Measurements from ENCODE around the gene MYMK. TPM values are rescaled to one million over a fixed set of nuclear protein-coding genes. Genes with fewer than 3 reads are reported as not detected.

The MYMK gene
- total RNA-seq, 1 experiment from 2014 or later = not detected

DNA sequence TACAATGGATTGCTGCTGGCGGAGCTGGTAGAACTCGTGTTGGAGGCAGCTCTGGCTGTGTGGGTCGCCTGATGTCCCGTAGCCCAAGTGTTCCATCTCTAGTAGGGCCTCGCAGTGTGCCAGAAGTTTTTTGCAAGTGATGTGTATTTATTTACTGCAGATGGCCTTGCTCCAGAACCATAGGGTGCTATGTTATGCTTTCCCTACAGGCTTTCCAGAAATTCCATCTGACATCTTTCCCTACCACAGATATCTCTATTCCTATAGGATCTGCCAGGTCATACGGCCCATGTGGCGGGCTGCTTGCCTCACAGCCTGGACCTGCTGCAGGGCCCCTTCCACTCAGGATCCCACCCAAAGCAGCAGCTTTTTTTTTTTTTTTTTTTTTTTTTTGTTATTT lies 26.7 kb upstream of the MYMK start:
- CTCF ChIA-PET = no interaction called here
- Histone ChIP-seq H3K4me3 (ENCODE audit: low read depth, low read length) (no peak overlapping the region), H3K4me1 (peaks cover 7% of the 10 kb centered on the region; the same call in 1 of the 2 replicates), H3K36me3 (ENCODE audit: control insufficient read depth, insufficient read depth, low read length) (no peaks in the 10 kb centered on the region), H3K9me3 (no peaks in the 10 kb centered on the region), H3K27me3 (replicated peaks; ENCODE audit: control insufficient read depth, insufficient read depth, low read length) (no peaks in the 10 kb centered on the region)
- Mint-ChIP-seq H3K4me1 (ENCODE audit: low read depth, unreplicated experiment) (peaks cover 7% of the 10 kb centered on the region), H3K27me3 (ENCODE audit: insufficient read depth, unreplicated experiment) (peaks cover 3% of the 10 kb centered on the region), H3K9me3 (ENCODE audit: unreplicated experiment) (no peaks in the 10 kb centered on the region), H3K36me3 (ENCODE audit: insufficient read depth, unreplicated experiment) (no peaks in the 10 kb centered on the region), H3K4me3 (ENCODE audit: unreplicated experiment) (no peak overlapping the region), H3K27ac (ENCODE audit: unreplicated experiment) (no peak overlapping the region)
- BruUV-seq (replicated peaks) = no TSS peak
- intact Hi-C loops (cut with micrococcal nuclease; ENCODE audit: unreplicated experiment) = no loop called here
- DNase-seq = no peak
- TF ChIP-seq, protein P1, sequence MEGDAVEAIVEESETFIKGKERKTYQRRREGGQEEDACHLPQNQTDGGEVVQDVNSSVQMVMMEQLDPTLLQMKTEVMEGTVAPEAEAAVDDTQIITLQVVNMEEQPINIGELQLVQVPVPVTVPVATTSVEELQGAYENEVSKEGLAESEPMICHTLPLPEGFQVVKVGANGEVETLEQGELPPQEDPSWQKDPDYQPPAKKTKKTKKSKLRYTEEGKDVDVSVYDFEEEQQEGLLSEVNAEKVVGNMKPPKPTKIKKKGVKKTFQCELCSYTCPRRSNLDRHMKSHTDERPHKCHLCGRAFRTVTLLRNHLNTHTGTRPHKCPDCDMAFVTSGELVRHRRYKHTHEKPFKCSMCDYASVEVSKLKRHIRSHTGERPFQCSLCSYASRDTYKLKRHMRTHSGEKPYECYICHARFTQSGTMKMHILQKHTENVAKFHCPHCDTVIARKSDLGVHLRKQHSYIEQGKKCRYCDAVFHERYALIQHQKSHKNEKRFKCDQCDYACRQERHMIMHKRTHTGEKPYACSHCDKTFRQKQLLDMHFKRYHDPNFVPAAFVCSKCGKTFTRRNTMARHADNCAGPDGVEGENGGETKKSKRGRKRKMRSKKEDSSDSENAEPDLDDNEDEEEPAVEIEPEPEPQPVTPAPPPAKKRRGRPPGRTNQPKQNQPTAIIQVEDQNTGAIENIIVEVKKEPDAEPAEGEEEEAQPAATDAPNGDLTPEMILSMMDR (IDR thresholded peaks at IDR 0.05; ENCODE audit: insufficient read depth in 1 of 2, low read depth in 1 of 2, low read length in 1 of 2, severe bottlenecking in 1 of 2, unreplicated experiment in 1 of 2) = no peak
- POLR2A ChIA-PET = no interaction called here

DNA sequence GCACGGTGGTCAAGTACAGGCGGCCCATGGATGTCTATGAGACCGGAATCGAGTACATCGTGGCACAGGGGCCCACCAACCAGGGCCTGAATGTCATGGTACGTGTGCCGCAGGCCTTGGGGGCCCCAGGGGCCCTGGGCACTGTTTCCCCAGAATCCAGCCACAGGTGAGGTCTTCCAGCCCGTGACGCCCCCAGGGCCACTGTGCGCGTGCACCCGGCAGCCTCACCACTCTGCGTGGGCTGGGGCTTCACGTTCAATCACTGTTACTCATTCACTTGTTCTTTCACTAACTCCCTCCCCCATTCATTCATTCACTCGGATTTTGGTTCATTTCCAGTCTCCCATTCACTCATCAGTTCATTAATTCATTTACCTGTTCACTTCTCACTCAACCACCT lies 22.4 kb upstream of the MYMK start:
- POLR2A ChIA-PET = no interaction called here
- Histone ChIP-seq H3K4me3 (ENCODE audit: low read depth, low read length) (no peak overlapping the region), H3K36me3 (ENCODE audit: control insufficient read depth, insufficient read depth, low read length) (no peaks in the 10 kb centered on the region), H3K9me3 (no peaks in the 10 kb centered on the region), H3K4me1 (0 out of 2 replicates have a peak, but pooled peaks cover 3% of the 10 kb centered on the region), H3K27me3 (replicated peaks; ENCODE audit: control insufficient read depth, insufficient read depth, low read length) (no peaks in the 10 kb centered on the region)
- H3K9me3 Mint-ChIP-seq (ENCODE audit: unreplicated experiment) = no peaks in the 10 kb centered on the region
- CTCF ChIA-PET = no interaction called here
- no peak for DNase-seq
- no peak overlapping the region for H3K4me3 Mint-ChIP-seq (ENCODE audit: unreplicated experiment)
- TF ChIP-seq, protein P1 (IDR thresholded peaks at IDR 0.05; ENCODE audit: insufficient read depth in 1 of 2, low read depth in 1 of 2, low read length in 1 of 2, severe bottlenecking in 1 of 2, unreplicated experiment in 1 of 2) = no peak
- H3K36me3 Mint-ChIP-seq (ENCODE audit: insufficient read depth, unreplicated experiment) = no peaks in the 10 kb centered on the region
- peaks cover 2% of the 10 kb centered on the region for H3K4me1 Mint-ChIP-seq (ENCODE audit: low read depth, unreplicated experiment)
- intact Hi-C loops (cut with micrococcal nuclease; ENCODE audit: unreplicated experiment) = no loop called here
- no TSS peak for BruUV-seq (replicated peaks)
- H3K27ac Mint-ChIP-seq (ENCODE audit: unreplicated experiment) = no peak overlapping the region
- peaks cover 7% of the 10 kb centered on the region for H3K27me3 Mint-ChIP-seq (ENCODE audit: insufficient read depth, unreplicated experiment)

DNA sequence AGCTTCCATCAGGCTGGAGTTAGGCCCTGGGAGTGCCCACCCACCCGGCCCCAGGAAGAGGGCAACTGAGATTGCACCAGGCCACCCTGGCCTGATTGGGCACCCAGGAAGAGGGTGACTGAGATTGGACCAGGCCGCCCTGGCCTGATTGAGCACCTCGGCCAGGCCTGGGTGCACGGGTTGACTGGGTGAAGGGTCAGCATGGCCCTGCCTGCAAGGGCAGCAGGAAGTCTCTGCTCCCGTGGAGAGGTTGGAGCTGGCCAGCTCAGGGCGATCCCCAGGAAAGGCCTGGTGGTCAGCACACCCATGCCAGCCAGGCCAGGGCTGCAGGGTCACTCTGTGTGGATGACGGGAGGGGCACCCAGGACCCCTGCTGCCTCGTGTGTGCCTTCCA lies 21.5 kb upstream of the MYMK start:
- Histone ChIP-seq H3K9me3 (no peaks in the 10 kb centered on the region), H3K36me3 (ENCODE audit: control insufficient read depth, insufficient read depth, low read length) (no peaks in the 10 kb centered on the region), H3K4me1 (no peaks in the 10 kb centered on the region), H3K4me3 (ENCODE audit: low read depth, low read length) (no peak overlapping the region), H3K27me3 (replicated peaks; ENCODE audit: control insufficient read depth, insufficient read depth, low read length) (no peaks in the 10 kb centered on the region)
- H3K4me1 Mint-ChIP-seq (ENCODE audit: low read depth, unreplicated experiment) = no peaks in the 10 kb centered on the region
- CTCF ChIA-PET = no interaction called here
- TF ChIP-seq, protein P1 (IDR thresholded peaks at IDR 0.05; ENCODE audit: insufficient read depth in 1 of 2, low read depth in 1 of 2, low read length in 1 of 2, severe bottlenecking in 1 of 2, unreplicated experiment in 1 of 2) = no peak
- intact Hi-C loops (cut with micrococcal nuclease; ENCODE audit: unreplicated experiment) = no loop called here
- no peak overlapping the region for H3K27ac Mint-ChIP-seq (ENCODE audit: unreplicated experiment)
- no peak for DNase-seq
- BruUV-seq (replicated peaks) = no TSS peak
- POLR2A ChIA-PET = no interaction called here
- H3K9me3 Mint-ChIP-seq (ENCODE audit: unreplicated experiment) = no peaks in the 10 kb centered on the region
- H3K4me3 Mint-ChIP-seq (ENCODE audit: unreplicated experiment) = no peak overlapping the region
- no peaks in the 10 kb centered on the region for H3K36me3 Mint-ChIP-seq (ENCODE audit: insufficient read depth, unreplicated experiment)
- H3K27me3 Mint-ChIP-seq (ENCODE audit: insufficient read depth, unreplicated experiment) = peaks cover 7% of the 10 kb centered on the region
